HG03432 (cell line): ENCODE data around the gene GALNT16.
"Not testable (repeated sequence)": the region's sequence is repeated elsewhere in the genome, so short reads cannot be mapped to it uniquely, and the experiment has no call there.

Experiments
- ATAC-seq: cut with Tn5 transposase; IDR thresholded peaks from one replicate; pipeline ENCODE4 v1.9.1; 2021; ENCODE audit warnings: mild to moderate bottlenecking, moderate library complexity; ENCODE audit not compliant: unreplicated experiment

The GALNT16 gene

GRCh38 chr14:69259168-69259526 is 811 bp upstream of the GALNT16 start:
- ATAC-seq = no peak

- ATAC-seq = no peak
These were observed 367 bp downstream of the GALNT16 start for GRCh38 chr14:69260190-69260860.

GRCh38 chr14:69260861-69261564 is 1.1 kb downstream of the GALNT16 start:
- peak; percentile 52 for ATAC-seq

GRCh38 chr14:69261761-69262331 is 1.9 kb downstream of the GALNT16 start:
- ATAC-seq = no peak

GRCh38 chr14:69262516-69262915 is 2.6 kb downstream of the GALNT16 start:
- no peak for ATAC-seq

- ATAC-seq = no peak
These were observed 3.4 kb downstream of the GALNT16 start for GRCh38 chr14:69263364-69263763.

- ATAC-seq = no peak
These were observed 3.8 kb downstream of the GALNT16 start for GRCh38 chr14:69263771-69264170.

GRCh38 chr14:69266572-69267345 is 6.8 kb downstream of the GALNT16 start:
- no peak for ATAC-seq

- no peak for ATAC-seq
These were observed 7.5 kb downstream of the GALNT16 start for GRCh38 chr14:69267492-69267891.

GRCh38 chr14:69268223-69268622 is 8.3 kb downstream of the GALNT16 start:
- no peak for ATAC-seq

GRCh38 chr14:69268763-69269162 is 8.8 kb downstream of the GALNT16 start:
- ATAC-seq = no peak

- ATAC-seq = no peak
These were observed 9.4 kb downstream of the GALNT16 start for GRCh38 chr14:69269381-69269780.

- ATAC-seq = no peak
These were observed 10.1 kb downstream of the GALNT16 start for GRCh38 chr14:69270097-69270496.

GRCh38 chr14:69270795-69271708 is 11.1 kb downstream of the GALNT16 start:
- no peak for ATAC-seq

GRCh38 chr14:69274321-69274720 is 14.4 kb downstream of the GALNT16 start:
- ATAC-seq = no peak

GRCh38 chr14:69275331-69275730 is 15.4 kb downstream of the GALNT16 start:
- no peak for ATAC-seq

GRCh38 chr14:69277356-69277755 is 17.4 kb downstream of the GALNT16 start:
- ATAC-seq = not testable (repeated sequence)

GRCh38 chr14:69280746-69281291 is 20.9 kb downstream of the GALNT16 start:
- no peak for ATAC-seq

- no peak for ATAC-seq
These were observed 21.7 kb downstream of the GALNT16 start for GRCh38 chr14:69281450-69282169.

- no peak for ATAC-seq
These were observed 22.5 kb downstream of the GALNT16 start for GRCh38 chr14:69282448-69282847.
